Tongue (tissue), 2 donors: ENCODE data around the gene HADHB. TPM values are rescaled to one million over a fixed set of nuclear protein-coding genes. Genes with fewer than 3 reads are reported as not detected.
"Not testable (repeated sequence)": the region's sequence is repeated elsewhere in the genome, so short reads cannot be mapped to it uniquely, and the experiment has no call there.

Source experiments
- DNase-seq: peaks from one replicate; pipeline ENCODE4 v3.0.0-alpha.2; 2015
- total RNA-seq: library from RNA; depleted of rRNA; stranded (reverse); fragments of >200 nt; gene quantifications from one replicate; pipeline ENCODE4 v1.2.3, GENCODE V29; 2014

Gene HADHB
- total RNA-seq, 1 donor from 2014 or later: 196 TPM

GRCh38 chr2:26245231-26245732 lies 543 bp downstream of the HADHB start:
- no peak for DNase-seq

GRCh38 chr2:26245810-26246209 lies 1.1 kb downstream of the HADHB start:
- DNase-seq: no peak

- DNase-seq: no peak
These were observed 2.1 kb downstream of the HADHB start for GRCh38 chr2:26246818-26247217.

GRCh38 chr2:26249625-26250024 lies 4.9 kb downstream of the HADHB start:
- DNase-seq: no peak

GRCh38 chr2:26251893-26252292 lies 7.2 kb downstream of the HADHB start:
- peak; percentile 54 for DNase-seq

DNA sequence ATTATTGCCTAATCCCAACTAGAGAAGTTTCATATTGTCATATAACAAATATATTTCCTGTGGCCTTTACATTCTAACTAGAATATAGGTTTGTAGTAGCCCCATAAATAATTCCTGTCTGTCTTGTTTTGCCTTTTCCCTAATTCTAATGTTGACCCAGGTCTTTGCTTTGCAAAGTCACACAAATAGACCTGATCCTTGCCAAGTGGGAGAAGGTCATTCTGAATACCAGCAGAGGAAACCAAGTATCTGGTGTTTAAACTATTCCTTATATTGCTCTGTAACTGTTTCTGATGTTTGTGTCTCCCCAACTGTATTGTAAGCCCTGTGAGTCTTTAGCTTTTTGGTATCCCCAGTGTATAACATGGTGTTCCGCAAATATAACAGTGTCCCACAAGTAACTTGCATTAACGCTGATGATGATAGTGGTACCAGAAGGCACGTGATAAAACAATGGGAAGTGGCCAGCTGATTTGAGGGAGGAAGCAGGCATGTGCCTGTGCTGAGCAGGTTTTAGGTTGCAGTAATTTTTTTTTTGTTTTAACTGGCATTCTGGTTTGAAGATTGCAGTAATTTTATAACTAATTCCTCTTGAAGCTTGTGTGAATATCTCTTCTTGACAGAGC lies 11.1 kb downstream of the HADHB start:
- no peak for DNase-seq

DNA sequence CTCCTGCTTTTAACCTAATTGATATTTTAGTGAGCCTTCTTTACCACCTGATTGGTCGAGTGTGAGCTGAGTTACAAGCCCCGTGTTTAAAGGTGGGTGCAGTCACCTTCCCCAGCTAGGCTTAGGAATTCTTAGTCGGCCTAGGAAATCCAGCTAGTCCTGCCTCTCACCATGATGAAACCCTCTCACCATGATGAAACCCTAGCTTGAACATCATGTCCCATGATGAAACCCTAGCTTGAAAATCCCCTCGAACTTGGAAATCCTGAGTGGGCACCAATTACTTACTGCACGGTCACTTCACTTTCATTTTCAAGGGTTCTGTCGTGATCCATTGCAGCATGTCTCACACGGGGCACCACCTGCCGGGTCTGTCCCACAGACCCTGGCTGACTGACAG lies 14.1 kb downstream of the HADHB start:
- not testable (repeated sequence) for DNase-seq

DNA sequence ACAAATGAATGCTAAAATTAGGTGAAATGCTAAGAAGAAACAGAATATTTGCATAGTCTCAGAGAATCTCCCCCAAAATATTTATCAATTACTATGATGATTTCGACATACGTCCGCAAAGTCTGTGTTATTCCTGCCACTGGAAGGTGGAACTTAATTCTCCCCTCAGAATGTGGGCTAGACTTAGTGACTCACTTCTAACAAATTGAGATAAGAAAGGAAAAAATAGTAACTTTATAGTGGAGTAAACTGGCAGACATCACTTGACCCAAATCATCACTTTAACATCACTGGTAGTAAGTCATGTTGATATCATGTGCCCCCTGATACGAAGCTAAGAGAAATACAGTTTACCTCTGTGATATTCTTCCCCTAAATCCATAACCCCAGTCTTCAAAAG lies 23.5 kb downstream of the HADHB start:
- DNase-seq: no peak

DNA sequence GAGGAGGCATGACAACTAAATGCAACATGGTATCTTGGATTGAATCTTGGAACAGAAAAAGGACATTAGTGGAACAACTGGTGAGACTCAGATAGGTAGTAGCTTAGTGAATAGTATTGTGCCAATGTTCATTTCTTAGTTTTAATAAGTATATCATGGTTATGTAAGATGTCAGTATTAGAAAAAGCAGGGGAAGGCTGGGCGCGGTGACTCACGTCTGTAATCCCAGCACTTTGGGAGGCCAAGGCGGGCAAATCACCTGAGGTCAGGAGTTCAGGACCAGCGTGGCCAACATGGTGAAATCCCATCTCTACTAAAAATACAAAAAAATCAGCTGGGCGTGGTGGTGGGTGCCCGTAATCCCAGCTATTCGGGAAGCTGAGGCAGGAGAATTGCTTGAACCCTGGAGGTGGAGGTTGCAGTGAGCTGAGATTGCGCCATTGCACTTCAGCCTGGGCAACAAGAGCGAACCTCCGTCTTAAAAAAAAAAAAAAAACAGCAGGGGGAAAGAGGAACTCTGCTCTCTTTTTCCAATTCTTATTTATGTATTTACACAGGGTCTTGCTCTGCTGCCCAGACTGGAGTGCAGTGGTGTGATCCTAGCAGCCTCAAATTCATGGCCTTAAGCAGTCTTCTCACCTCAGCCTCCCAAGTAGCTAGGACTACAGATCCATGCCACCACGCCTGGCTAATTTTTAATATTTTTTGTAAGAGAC lies 24.1 kb downstream of the HADHB start:
- not testable (repeated sequence) for DNase-seq

GRCh38 chr2:26269571-26270158 lies 24.9 kb downstream of the HADHB start:
- no peak for DNase-seq

GRCh38 chr2:26270373-26270772 lies 25.6 kb downstream of the HADHB start:
- no peak for DNase-seq

DNA sequence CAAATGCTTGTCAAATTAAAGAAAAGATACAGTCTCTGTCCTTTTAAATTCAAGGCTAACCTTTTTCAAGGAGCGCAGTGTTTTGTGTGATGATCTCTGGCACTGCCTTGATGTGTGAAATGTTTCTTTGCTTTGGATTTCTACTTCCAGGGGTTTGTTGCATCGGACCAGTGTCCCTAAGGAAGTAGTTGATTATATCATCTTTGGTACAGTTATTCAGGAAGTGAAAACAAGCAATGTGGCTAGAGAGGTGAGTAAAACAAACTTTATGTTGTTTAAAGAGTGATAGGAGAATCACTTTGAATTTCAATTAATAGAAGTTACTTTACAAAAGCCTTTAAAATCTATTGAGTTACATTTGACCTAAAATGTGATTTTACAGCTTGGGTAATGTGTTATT lies 28.8 kb downstream of the HADHB start:
- no peak for DNase-seq

- peak; percentile 62 for DNase-seq
These were observed 29.4 kb downstream of the HADHB start for GRCh38 chr2:26274058-26274613.

- DNase-seq: no peak
These were observed 31.9 kb downstream of the HADHB start for GRCh38 chr2:26276484-26277227.

DNA sequence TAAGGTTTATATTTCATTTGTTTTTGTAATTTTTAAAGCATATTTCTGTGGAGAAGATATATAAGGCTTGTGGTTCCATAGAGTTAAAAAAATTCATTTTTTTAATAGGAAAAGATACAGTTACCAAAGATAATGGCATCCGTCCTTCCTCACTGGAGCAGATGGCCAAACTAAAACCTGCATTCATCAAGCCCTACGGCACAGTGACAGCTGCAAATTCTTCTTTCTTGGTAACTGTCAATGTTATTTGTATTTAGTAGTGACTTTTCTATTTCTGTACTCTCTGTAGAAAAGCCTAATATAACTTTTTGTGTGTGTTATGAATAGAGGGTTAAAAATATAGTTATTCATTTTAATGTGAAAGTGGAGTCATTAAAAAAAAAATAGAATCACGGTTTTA lies 35.1 kb downstream of the HADHB start:
- peak; percentile 49 for DNase-seq

GRCh38 chr2:26281226-26281625 lies 36.5 kb downstream of the HADHB start:
- no peak for DNase-seq

DNA sequence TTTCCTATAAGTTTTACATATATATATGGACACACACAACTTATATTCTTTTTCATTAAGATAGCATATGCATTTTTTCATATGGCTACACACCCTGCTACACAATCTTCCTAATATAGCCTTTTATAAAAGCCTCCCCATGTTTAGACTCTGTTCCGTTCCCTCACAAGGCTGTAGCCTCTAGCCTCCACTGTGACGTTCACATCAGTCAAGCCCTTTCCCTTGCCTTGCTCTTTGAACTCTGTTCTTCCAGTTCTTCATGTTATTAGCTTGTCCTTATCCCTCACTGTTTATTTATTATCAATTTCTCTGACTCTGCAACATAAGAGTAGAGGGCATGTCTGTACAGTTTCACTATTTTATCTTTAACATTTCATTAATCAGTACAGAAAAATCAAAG lies 38.9 kb downstream of the HADHB start:
- no peak for DNase-seq

DNA sequence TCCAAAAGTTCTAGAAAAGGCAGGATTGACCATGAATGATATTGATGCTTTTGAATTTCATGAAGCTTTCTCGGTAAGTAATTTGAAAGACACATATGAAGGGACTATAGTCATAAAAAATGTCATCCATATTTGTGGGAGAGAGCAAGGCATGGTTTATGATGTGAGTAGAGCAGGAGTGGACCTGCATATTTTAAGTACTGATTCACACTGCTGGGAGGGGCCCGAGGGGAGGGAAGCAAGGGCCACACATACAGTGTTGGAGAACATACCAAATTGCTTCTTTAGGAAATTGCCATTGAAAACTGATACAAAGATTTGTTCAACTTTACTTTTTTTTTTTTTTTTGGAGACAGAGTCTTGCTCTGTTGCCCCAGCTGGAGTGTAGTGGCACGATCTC lies 39.4 kb downstream of the HADHB start:
- no peak for DNase-seq

DNA sequence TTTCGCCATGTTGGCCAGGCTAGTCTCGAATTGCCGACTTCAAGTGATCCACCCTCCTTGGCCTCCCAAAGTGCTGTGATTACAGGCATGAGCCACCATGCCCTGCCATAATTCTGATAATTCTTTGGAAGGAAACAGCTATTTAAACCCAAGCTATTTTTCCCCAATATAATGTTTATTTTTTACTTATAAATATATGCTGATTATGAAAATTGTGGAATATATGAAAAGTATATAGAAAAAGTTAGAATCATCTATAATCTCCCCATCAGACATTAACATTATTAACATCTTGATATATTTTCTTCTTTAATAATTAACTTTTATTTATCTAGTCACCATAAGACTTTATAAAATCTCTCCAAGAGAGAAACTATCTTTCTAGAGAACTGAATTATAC lies 41.2 kb downstream of the HADHB start:
- DNase-seq: no peak

DNA sequence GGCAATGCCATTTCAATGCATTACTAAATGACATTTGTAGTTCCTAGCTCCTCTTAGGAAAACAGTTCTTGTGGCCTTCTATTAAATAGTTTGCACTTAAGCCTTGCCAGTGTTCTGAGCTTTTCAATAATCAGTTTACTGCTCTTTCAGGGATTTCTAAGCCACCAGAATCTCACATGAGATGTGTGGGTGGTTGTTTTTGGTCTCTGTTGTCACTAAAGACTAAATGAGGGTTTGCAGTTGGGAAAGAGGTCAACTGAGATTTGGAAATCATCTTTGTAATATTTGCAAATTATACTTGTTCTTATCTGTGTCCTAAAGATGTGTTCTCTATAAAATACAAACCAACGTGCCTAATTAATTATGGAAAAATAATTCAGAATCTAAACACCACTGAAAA lies 45.3 kb downstream of the HADHB start:
- no peak for DNase-seq

DNA sequence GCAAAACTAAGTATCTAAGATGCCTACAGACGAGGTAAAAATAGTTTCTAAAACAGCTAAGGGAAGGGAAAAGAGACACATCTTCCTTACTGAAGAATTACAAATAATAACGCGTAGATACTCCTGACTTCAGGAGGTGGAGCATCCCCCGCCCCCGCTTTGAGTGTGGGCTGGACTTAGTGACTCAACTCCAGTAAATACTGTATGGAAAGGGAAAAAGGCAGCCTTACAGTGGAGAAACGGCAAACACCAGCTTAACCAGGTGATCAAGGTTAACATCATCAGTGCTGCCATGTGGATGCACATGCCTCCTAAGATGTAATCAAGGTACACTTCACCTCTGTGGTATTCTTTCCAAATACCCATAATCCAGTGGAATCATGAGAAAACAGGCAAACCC lies 47.9 kb downstream of the HADHB start:
- no peak for DNase-seq

DNA sequence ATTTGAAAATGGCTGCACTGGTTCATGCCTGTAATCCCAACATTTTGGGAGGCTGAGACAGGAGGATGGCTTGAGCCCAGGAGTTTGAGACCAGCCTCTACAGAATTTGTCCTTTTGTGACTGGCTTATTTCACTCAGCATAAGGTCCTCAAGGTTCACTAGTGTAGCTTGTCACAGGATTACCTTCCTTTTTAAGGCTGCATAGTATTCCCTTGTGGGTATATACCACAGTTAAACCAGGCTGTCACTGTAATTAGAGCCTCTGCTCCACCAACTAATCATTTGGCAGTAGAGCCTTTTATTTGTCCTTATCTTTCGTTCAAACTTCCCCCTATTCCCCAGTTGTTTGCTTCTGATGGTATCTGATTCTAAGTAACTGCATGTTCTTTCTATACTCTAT lies 50.8 kb downstream of the HADHB start:
- DNase-seq: no peak

DNA sequence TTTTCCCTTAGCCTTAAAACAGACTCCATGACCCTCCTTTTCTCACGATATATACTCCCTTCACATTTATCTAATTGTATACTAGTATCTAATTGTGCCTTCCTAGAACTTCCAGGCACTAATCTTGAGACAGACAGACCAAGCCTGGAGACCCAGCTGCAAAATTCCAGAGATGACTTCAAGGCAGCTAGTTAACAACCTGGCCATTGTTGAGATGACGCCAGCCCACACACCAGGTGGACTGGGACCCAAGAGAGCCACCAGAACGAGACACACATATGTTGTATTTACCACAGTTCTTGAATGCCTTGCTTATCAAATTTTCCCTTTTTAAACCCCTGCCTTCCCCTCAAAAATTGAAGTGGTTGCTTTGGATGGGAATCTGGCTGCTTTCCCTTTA lies 52.3 kb downstream of the HADHB start:
- DNase-seq: no peak
